WTC11 (cell line): Measurements from ENCODE around the gene GALNT16.

Experiments used
- CTCF ChIP-seq: fragments of 200-600 bp; IDR thresholded peaks from 2 replicates; pipeline ENCODE4 v1.8.0; 2022; ENCODE audit warnings: antibody characterized with exemption
- FOXJ3 ChIP-seq: sonication (generic); formaldehyde crosslinking; IDR thresholded peaks from 2 replicates; pipeline ENCODE4 v1.9.0; 2021; ENCODE audit warnings: missing genetic modification reagents, mild to moderate bottlenecking, borderline replicate concordance
- MLX ChIP-seq: sonication (generic); formaldehyde crosslinking; IDR thresholded peaks from 2 replicates; pipeline ENCODE4 v1.8.1; 2023; ENCODE audit warnings: mild to moderate bottlenecking, missing genetic modification reagents, moderate library complexity
- NR3C1 ChIP-seq: sonication (generic); formaldehyde crosslinking; conservative IDR thresholded peaks from 2 replicates; pipeline ENCODE4 v1.8.1; 2023; ENCODE audit warnings: low read depth, mild to moderate bottlenecking, missing genetic modification reagents
- TEAD1 ChIP-seq: sonication (generic); formaldehyde crosslinking; IDR thresholded peaks from 2 replicates; pipeline ENCODE4 v1.8.0; 2022; ENCODE audit warnings: mild to moderate bottlenecking, missing genetic modification reagents
- TEAD4 ChIP-seq: sonication (generic); formaldehyde crosslinking; IDR thresholded peaks from 2 replicates; pipeline ENCODE4 v1.8.0; 2022; ENCODE audit warnings: mild to moderate bottlenecking, missing genetic modification reagents
- ZNF423 ChIP-seq: fragments of 250-450 bp; sonication (Bioruptor Pico); IDR thresholded peaks from 2 replicates; pipeline ENCODE4 v2.1.2; 2022; ENCODE audit warnings: mild to moderate bottlenecking, moderate library complexity
- TF ChIP-seq, protein P1 (sequence below): fragments of 250-450 bp; sonication (Bioruptor Pico); IDR thresholded peaks from 2 replicates; pipeline ENCODE4 v1.9.0; 2021; ENCODE audit warnings: mild to moderate bottlenecking, borderline replicate concordance
- TF ChIP-seq, protein P2 (sequence below): sonication (generic); formaldehyde crosslinking; IDR thresholded peaks from 2 replicates; pipeline ENCODE4 v1.8.0; 2022; ENCODE audit warnings: mild to moderate bottlenecking, missing genetic modification reagents

DNA sequence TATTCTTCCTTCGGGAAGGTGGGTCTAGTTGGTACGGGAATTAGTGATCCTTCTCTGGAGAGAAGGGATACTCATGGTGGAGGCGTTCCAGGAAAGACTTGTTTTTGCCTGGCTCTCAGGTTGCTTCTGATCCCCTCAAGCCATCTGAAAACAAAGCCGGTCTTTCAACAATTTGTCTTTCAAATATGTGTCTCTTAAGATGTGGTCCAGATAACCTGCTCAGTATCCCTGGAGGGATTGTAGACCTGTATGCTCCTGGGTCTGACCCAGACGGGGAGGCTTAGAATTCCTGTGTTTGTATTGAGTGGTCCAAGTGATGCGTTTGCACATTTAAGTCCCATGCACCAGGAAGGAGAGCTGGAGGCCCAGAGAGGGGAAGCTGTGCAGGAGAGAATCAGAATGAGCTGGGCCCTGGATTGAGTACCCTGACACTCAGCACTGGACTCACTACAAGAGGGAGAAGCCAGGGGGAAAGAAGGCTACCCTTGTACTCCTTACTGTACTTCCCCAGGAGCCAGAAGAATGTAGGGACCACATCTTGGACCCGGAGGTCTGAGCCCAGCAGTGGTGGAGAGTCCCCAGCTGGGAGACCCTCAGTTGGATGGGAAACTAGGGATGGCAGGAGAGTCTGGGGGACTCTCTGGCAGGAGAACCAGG lies 97.7 kb downstream of the GALNT16 start:
- TF ChIP-seq TEAD1 (CRISPR knock-in tag): no peak
- no peak for TF ChIP-seq CTCF
- no peak for TF ChIP-seq MLX (CRISPR knock-in tag)
- TF ChIP-seq FOXJ3: no peak
- TF ChIP-seq, protein P1, sequence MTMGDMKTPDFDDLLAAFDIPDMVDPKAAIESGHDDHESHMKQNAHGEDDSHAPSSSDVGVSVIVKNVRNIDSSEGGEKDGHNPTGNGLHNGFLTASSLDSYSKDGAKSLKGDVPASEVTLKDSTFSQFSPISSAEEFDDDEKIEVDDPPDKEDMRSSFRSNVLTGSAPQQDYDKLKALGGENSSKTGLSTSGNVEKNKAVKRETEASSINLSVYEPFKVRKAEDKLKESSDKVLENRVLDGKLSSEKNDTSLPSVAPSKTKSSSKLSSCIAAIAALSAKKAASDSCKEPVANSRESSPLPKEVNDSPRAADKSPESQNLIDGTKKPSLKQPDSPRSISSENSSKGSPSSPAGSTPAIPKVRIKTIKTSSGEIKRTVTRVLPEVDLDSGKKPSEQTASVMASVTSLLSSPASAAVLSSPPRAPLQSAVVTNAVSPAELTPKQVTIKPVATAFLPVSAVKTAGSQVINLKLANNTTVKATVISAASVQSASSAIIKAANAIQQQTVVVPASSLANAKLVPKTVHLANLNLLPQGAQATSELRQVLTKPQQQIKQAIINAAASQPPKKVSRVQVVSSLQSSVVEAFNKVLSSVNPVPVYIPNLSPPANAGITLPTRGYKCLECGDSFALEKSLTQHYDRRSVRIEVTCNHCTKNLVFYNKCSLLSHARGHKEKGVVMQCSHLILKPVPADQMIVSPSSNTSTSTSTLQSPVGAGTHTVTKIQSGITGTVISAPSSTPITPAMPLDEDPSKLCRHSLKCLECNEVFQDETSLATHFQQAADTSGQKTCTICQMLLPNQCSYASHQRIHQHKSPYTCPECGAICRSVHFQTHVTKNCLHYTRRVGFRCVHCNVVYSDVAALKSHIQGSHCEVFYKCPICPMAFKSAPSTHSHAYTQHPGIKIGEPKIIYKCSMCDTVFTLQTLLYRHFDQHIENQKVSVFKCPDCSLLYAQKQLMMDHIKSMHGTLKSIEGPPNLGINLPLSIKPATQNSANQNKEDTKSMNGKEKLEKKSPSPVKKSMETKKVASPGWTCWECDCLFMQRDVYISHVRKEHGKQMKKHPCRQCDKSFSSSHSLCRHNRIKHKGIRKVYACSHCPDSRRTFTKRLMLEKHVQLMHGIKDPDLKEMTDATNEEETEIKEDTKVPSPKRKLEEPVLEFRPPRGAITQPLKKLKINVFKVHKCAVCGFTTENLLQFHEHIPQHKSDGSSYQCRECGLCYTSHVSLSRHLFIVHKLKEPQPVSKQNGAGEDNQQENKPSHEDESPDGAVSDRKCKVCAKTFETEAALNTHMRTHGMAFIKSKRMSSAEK: no peak
- TF ChIP-seq, protein P2, sequence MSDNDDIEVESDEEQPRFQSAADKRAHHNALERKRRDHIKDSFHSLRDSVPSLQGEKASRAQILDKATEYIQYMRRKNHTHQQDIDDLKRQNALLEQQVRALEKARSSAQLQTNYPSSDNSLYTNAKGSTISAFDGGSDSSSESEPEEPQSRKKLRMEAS (CRISPR knock-in tag): no peak
- TF ChIP-seq TEAD4 (CRISPR knock-in tag): no peak
- TF ChIP-seq NR3C1 (CRISPR knock-in tag): no peak
- no peak for TF ChIP-seq ZNF423 (CRISPR knock-in tag)
